Measurements from ENCODE around the gene LAPTM5.

Gene LAPTM5

GRCh38 chr1:30754684-30755171 lies 2.8 kb downstream of the LAPTM5 start:
- DNase-seq = peak; percentile 47

- DNase-seq = peak; percentile 46
These were observed 3.9 kb downstream of the LAPTM5 start for GRCh38 chr1:30753660-30754123.

GRCh38 chr1:30753118-30753517 lies 4.5 kb downstream of the LAPTM5 start:
- no peak for DNase-seq

GRCh38 chr1:30752651-30752908 lies 5.0 kb downstream of the LAPTM5 start:
- no peak for DNase-seq

GRCh38 chr1:30751830-30752650 lies 5.5 kb downstream of the LAPTM5 start:
- DNase-seq = no peak

GRCh38 chr1:30750731-30751291 lies 6.8 kb downstream of the LAPTM5 start:
- no peak for DNase-seq

GRCh38 chr1:30749691-30750583 lies 7.6 kb downstream of the LAPTM5 start:
- DNase-seq = peak; percentile 79

- peak; percentile 39 for DNase-seq
These were observed 8.7 kb downstream of the LAPTM5 start for GRCh38 chr1:30748699-30749401.

- no peak for DNase-seq
These were observed 9.4 kb downstream of the LAPTM5 start for GRCh38 chr1:30748098-30748698.

GRCh38 chr1:30747033-30748008 lies 10.3 kb downstream of the LAPTM5 start:
- no peak for DNase-seq

- DNase-seq = no peak
These were observed 11.2 kb downstream of the LAPTM5 start for GRCh38 chr1:30746212-30747032.

GRCh38 chr1:30745834-30746208 lies 11.8 kb downstream of the LAPTM5 start:
- DNase-seq = no peak

GRCh38 chr1:30745156-30745833 lies 12.3 kb downstream of the LAPTM5 start:
- DNase-seq = no peak

GRCh38 chr1:30744060-30744756 lies 13.4 kb downstream of the LAPTM5 start:
- DNase-seq = peak; percentile 45

- DNase-seq = peak; percentile 90
These were observed 14.0 kb downstream of the LAPTM5 start for GRCh38 chr1:30743584-30744059.

- no peak for DNase-seq
These were observed 14.5 kb downstream of the LAPTM5 start for GRCh38 chr1:30742963-30743559.

GRCh38 chr1:30742300-30742962 lies 15.1 kb downstream of the LAPTM5 start:
- DNase-seq = no peak
